Forelimb muscle (tissue), 1 donor: ENCODE measurements around the gene SLIT1. TPM values are rescaled to one million over a fixed set of nuclear protein-coding genes. Genes with fewer than 3 reads are reported as not detected.

ENCODE experiments used
- DNase-seq: peaks from one replicate; pipeline ENCODE4 v3.0.0-alpha.2; 2013; ENCODE audit warnings: low read depth
- polyA plus RNA-seq: library from polyadenylated mRNA; unstranded; fragments of 120-200 nt; gene quantifications from one replicate; pipeline ENCODE4 v1.2.1, GENCODE V29; 2013; ENCODE audit not compliant: insufficient read length

The SLIT1 gene
- polyA plus RNA-seq, 1 donor, result 0.70 TPM

DNA sequence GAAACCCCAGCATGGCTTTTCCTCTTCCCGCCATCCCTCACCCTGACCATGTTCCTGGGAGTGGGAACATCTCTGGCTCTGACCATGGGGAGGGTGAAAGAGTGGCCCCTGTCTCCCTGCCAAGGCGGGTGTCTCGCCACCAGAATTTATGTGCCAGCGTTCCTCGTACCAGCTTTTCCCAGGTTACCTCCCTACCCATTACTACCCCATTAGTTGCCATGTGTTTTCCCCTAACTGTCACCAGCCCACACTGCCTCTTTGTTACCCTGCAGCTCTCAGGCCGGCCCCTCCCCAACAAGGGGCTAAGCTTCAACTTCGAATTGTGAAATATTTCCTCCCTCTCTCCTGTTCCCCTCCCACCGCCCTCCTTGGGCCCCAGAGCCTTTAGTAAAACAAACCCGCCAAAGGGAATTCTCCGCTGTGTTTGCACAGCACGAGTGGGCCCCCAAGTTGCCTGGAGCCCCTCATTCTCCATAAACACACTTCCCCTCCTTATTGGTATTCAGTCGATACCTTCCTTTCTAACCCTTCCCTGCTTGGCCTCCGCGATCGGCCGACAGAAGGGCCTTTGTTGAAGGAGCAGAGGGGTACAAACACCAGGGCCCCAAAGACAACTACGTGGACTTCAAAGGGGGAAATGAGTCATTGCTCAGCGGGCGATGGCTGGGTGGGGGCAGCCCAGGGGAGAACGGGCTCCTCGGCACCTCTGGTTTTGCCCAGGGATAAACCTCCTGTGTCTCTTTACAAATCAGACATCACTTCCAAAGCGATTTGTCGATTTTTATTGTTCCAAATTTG, 45.5 kb downstream of the SLIT1 start:
- no peak for DNase-seq

DNA sequence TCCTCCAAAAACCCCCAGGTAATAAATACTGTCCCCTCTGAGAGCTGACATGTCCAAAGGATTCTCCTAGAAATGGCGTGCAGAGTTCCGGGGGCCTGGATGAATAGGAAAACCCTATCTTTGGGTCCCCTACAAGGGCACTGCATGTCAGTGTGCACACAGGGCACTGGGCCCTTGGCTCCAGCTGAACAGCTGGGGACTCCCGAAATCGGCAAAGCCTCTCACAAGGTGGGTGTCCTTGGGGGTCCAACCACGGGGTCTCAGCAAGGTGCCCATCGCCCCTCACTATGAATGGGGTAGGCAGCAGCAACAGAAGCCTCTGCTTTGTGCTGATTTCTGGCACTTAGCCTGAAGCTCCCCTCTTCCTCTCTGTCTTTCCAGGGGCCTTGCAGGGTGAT, 46.1 kb downstream of the SLIT1 start:
- DNase-seq, result no peak

DNA sequence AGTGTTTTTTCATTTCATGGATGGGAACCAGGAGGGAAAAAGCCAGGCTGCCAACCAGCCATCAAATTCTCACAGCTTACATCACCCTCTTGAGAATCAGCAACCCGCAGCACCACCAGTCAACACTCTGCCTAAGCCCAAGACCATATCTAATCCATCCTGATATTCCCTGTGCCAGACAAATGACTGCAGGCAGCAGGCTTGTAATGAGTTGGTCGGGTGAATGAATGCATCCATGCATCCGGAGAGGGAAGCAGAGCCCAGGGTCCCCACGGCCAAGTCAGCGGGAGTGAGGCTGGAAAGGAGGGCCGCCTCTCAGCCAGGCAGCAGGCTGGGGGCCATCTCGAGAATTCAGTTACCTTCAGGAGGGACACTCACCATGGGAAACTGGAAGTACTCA, 46.9 kb downstream of the SLIT1 start:
- no peak for DNase-seq

DNA sequence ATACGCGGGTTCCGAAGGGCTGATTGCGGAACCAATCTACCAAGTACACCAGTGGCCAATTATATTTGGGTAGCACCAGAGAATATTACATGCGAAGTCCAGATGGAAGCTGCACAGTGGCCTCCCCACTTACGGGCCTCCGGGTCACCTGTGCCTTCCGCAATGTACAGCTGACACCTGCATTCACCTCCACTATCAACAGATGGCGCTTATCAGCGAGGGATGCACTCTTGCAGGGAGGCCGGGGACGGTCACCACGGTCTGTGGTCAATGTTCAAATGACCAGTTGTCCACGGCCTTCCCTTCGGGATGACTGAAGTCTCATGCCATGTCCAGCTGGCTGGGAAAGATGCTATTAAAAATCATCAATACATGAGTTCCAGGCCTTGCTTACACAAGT, 47.6 kb downstream of the SLIT1 start:
- DNase-seq, result no peak

DNA sequence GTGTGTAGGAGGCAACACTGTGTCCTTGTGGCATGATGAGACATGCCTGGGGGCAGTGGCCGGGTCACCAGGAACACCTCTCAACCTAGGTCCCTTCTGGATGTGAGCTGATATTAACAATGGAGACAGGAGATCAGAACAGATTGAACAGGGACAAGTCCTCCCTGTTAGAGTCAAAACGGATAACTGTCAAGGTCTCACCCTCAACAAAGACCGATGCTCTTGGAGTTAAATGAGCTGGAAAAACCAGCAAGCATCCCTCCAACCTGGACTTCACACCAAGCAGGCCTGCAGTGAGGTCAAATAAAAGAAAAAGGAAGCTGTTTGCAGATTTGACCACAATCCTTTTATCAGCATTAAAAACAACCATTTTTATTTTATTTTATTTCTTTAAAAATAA, 49.0 kb downstream of the SLIT1 start:
- no peak for DNase-seq

DNA sequence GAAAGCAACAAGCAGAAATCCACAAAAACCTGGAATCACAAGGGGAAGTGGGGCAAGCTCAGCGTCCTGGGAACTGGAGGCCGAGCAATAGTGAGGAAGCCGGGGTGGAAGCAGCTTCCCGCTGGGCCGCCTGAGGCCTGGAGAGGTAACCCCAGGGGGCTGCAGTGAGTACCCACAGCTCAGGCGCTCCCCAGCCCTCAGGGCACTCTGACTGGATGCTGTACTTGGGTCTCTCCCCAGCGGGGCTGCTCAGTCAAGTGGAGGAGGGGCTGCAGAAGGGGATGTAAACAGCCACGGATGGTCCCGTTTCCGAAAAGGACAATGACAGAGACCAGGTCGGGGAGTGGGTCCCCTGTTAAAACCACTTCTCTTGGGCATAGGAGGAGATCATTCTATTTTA, 50.3 kb downstream of the SLIT1 start:
- no peak for DNase-seq

DNA sequence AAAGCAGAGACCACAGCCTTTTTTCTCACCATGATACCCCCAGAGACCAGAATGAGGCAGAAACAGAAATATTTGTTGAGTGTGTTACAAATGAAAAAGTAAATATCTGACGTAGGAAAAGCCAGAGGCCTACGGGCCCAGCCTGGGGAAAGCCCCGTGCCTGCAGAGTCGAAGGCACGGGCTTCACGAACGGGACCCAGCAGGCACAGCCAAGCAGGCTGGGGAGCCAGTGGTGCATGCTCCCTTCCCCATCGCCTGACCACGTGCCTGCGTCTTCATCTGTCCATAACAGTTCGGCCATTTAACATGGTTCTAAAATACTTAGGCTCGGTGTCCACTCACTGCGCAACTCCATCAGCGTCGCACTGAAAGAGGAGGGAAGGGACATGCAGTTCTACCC, 50.8 kb downstream of the SLIT1 start:
- no peak for DNase-seq

DNA sequence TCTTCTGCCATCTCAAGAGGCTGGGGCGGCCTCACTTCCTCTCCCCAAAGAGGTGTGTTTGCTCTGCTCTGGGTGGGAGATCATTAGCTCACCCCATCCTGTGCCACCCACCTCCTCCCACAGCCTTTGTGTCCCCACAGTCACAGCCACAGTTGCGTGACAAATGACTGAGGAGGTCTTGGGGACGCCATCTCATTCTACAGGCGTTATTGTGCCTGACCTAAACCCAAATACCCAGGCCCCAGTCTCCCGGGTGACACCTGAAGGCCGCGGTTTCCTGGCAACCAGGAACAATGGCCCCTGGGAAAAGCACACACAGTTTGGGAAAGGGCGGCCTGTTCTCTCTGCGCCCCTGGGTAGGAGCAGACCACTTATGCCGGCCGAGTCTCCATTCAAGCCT, 51.6 kb downstream of the SLIT1 start:
- DNase-seq, result no peak

DNA sequence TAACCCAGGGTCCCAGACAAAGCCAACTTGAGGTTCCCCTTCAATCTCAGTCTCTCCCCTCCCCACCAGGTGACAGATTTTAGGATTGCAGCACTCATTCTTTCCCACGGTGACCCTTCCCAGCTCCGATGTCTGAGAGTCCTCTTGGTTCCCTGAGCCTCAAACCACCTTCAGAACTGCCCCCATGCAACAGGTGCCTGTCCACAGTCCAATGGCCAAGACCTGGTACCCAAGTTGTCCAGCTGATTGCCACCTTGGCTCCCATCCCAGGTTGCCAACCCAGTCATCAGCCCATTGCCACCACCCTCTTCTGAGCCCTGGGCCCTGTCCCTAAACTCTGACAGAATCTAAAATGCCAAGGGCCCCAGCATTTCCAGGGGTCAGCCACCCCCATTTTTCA, 53.5 kb downstream of the SLIT1 start:
- no peak for DNase-seq

DNA sequence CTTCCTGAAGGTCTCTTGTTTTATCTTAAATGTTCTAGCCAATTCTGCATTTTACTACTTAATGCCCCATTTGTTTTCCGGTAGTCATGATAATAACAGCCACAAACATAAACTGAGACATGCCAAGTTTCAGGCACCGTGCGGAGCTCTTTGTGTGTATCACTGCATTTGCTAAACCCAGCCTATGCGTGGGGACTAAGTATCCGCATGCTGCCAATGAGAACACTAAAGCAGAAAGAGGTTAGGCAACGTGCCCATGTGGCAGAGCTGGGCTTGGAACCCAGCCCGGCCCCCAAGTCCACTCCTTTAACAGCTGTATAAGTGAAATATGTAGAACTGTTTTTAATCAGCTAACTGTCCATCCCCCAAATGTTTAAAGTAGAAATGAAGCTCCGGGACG, 54.1 kb downstream of the SLIT1 start:
- no peak for DNase-seq

DNA sequence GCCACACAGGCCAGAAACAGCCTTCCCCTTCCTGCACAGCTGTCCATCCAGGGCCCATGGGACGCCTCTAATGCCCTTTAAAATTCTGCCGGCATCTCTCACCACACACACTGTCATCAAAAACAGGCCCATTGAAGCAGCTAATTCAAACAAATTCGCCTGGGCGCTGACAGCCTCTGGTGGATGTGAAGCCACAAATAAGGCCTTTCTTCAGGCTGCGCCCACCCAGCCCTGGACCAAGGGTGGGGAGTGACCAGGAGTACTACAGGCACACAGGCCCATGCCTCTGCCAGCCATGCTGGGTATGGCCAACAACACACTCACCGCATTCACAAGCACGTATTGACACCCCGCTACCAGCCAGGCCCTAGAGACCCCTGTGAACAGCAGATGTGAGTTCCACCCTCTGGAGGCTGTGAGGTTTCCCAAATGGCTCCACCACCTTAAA, 54.6 kb downstream of the SLIT1 start:
- DNase-seq, result no peak

DNA sequence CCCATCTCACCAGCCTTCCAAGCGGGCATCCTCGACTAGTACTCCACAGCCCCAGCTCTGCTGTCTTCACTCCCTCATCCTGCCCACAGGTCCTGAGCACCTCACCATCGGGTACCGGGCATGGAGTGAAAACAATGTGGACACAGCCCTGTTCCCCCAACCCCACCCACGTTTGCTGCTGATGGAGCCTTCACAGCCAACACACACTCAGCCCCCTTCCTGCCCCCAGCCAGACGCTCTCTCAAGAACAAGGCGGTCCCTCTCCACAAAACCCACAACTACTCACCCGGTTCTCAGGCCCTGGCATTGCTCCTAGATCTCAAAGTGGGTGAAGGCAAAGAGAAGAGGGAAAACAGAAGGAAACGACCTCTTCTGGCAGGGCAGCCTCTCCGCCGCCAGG, 56.1 kb downstream of the SLIT1 start:
- DNase-seq, result no peak

DNA sequence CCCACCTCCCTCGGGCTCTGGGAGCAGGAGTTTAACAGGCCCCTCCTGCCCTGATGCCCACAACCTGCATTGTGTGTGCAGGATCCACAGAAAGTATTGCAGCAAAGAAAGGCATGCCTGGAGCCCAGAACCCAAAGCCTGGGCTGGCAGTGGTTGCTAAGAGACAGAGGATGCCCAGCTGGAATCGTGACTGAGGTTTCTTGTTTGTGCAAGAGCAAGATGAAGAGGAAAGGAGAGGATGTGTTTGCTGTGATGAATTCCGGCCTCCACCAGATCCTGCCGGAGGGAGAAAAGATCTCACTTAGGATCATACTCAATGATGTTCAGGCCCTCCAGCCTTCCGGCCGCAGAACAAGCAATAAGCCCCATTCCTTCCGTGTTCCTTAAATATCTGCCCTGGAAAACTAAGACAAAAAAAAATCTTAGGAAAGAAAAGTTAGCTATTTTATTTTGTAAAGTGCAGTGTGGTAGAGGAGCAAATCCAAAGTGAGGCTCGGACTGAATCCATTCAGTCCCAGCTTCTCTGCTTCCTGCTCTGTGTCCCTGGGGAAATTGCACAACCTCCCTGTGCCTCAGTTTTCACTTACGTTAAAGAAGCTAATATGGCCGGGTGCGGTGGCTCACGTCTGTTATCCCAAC, 57.1 kb downstream of the SLIT1 start:
- no peak for DNase-seq

DNA sequence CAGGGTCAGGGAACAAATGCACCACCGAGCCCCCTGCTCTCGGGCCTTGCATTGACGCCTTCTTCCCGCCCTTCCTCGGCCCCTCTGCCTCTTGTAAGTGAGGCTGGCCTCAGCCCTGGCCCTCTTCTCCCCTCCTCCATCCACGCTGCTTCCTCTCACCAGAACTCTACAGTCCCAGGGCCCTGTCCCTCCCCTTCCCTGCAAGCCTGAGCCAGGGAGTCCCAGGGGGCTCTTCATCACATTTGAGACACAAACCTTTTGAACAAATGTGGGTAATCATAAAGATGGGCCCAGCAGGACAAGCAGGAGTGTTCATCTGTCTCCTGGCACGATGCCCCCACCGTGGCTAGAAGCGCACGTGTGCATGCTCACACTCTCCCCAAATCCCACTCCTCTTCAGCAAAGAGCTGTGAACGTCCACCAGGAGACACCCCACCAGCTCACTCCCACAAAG, 57.7 kb downstream of the SLIT1 start:
- no peak for DNase-seq

DNA sequence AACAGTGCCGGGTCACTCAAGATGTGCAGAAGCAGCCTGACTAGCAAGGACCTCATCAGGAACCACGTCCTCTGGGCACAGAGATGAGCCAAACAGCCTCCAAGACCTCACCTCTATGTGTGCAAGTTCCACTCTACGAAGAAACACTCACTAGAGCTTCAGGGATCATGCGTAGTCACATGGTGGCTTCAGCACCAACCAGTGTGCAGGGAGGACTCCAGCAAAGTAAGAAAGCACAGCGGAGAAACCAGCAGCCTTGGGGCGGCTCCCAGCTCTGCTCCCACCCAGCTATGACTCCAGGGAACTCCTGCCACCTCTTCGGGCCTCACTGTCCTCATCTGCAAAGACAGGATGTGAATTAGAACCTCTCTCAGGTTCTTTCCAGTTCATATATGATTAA, 58.2 kb downstream of the SLIT1 start:
- DNase-seq, result no peak

DNA sequence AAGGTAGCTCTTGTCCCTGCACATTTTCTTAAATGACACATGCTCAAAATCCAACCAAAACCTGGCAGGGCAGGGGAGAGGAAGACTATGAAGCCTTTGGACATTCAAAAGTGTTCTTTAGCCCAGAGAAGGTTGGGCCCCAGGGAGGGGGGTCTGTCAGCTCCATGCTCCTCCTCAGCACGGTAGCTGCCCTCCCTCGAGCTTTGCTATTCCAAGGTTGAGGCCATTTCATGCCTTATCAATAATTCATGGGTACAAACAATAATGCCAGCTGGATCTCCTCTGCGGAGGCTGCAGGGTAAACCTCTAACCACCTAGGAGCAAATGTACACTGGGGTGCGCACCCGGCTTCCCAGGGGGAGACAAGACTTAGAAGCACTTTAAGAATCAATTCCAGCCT, 61.5 kb downstream of the SLIT1 start:
- DNase-seq, result no peak

DNA sequence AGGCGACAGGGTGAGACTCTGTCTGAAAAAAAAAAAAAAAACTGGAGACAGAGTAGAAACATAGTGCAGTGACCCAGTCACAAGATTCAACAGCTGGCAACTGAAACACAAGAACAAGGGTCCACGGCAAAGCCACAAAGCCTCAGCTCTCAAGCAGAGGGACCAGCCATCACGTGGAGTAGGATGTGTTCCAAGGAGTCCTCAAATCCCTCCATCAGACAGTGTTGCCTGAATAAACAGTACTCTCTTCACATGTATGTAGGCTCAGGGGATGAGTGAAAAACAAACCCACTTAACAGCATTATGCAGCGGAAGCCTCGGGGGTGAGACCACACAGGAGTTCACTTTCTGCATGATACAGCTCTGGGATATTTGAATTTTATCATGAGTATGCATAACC, 62.0 kb downstream of the SLIT1 start:
- DNase-seq, result no peak

DNA sequence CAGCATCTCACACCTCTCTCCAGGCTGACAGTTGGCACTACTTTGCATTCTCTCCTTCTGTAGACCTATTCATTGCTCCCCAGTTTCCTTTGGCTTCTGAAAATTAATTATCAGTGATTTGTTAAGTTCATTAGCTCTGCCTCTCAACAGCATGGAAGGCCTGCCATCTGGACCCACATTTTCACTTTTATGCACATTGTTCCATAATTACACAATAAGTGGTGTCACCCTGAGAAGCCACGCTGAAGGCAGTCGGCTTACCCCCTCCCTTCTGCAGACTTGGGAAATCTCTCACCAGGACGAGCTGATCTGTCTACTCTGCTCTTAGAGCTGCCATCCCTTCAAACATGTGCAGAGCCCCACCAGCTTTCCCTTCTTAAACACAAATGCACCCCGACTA, 64.7 kb downstream of the SLIT1 start:
- DNase-seq, result no peak

DNA sequence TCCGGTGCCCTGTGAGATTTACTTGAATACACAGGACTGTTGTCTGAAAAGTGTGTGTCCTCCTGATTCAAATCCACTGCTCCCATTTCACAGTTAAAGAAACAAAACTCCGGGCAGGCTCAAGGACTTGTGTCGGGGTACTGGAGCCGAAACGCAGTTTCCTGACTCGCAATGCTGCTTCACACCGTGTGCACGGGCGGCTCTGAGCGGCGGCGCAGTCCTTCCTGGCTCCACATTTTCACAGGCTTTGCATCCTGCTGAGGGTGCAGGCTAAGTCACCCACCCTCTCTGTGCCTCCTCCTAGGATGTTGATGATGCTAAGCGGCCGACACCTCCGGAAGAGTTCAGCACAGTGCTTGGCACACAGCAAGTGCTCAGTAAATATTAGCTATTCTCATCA, 65.4 kb downstream of the SLIT1 start:
- DNase-seq, result no peak

DNA sequence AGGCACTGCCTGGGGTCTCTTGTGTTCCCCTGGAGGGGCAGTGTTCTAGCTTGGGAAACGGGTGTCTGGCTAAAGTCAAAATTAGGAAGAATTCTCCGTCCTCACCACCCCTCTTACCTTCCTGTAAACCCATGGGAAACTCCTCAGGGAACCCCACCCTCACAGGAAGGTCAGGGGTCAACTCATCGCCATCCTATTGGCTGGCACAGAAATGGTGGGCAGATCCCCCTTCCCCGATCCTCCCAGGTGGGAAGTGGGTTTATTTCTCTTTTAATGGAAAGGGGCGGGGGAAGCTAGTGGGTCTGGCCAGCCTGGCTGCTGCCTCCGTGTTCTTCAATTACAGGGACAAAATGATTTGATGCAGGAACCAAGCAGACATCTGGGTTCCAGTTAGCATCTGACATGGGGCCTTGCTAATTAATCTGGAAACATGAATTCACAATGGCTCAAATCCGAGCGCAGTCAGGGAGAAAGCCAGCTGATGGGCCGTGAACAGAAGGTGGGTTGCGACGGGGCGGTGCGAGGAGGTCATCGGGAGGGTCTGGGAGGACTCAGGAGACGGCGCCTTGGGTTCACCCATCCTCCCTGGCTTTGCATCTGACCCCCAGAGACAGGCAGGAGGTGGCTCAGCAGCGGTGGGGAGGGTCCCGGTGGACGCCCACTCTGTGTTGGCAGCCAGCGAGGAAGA, 66.6 kb downstream of the SLIT1 start:
- no peak for DNase-seq

DNA sequence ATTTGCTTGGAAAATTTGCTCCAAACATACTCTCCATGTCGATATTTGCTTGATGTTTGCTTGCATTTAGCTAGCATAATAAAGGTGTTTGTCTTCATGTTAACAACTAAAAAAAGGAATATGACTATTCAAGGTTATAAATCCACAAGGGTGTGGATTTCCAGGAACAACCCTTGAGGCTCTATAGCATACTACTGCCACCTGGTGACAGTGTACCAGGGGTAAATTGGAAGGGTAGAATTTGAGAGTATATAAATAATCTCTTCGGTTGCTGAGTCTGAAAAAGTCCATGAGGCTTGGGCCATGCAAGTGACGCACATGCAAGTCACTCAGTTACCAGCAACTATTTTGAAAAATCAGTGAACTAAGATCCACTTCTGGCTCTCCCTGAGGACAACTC, 68.4 kb downstream of the SLIT1 start:
- no peak for DNase-seq

DNA sequence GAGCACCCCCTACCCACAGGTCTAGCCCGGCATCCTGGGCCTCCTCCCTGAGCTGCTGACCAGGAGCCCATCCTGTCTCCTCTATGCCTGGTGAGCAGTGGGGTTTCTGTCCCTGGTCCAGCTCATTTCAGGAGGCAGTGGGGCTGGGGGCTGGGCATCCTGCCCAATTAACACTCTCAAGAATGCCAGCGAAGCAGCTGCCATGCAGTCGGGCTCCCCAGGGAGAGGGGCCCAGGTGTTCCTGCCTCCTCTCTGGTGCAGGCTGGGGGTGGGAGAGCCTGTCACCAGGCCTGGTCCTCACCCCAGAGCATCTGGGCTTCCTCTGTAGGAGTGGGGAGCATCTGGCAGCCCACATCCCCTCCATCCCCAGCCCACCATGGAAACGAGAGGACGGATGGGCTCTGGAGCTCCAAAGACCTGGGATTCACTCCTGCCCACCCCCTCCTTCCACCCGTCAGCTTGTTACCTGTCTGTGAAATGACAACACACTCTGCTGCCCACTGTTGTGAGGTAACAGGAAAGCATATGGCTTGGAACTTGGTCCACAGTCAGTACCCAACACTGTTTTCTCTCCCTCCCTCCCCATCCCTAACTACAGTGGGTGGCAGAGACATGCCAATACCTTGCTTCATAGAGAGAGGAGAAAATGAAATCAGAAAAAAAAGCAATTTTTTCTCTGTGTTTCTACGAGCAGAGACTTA, 69.1 kb downstream of the SLIT1 start:
- no peak for DNase-seq
